Suprapubic skin (tissue), 4 donors: Measurements from ENCODE around the gene NBPF4.
"Not testable (repeated sequence)": the region's sequence is repeated elsewhere in the genome, so short reads cannot be mapped to it uniquely, and the experiment has no call there.

Source experiments
- POLR2A ChIP-seq, 2 donors: fragments of 450-650 bp; IDR thresholded peaks; one replicate each; pipeline ENCODE4 v1.6.1; 2017; ENCODE audit warnings: antibody characterized with exemption in 2 of 2, mild to moderate bottlenecking in 2 of 2, moderate library complexity in 2 of 2
- POLR2AphosphoS5 ChIP-seq, 3 donors: sonication (generic); formaldehyde crosslinking; IDR thresholded peaks; one replicate each; pipeline ENCODE4 v1.6.1; 2017; ENCODE audit warnings: antibody characterized with exemption in 3 of 3
- TF ChIP-seq, protein P1 (sequence below), 2 donors: fragments of 200-600 bp in 1 of 2; fragments of 450-650 bp in 1 of 2; sonication (generic) in 1 of 2; IDR thresholded peaks; one replicate each; pipeline ENCODE4 v1.5.1; 2016 to 2019; ENCODE audit warnings: antibody characterized with exemption in 2 of 2, mild to moderate bottlenecking in 1 of 2, moderate library complexity in 1 of 2

DNA sequence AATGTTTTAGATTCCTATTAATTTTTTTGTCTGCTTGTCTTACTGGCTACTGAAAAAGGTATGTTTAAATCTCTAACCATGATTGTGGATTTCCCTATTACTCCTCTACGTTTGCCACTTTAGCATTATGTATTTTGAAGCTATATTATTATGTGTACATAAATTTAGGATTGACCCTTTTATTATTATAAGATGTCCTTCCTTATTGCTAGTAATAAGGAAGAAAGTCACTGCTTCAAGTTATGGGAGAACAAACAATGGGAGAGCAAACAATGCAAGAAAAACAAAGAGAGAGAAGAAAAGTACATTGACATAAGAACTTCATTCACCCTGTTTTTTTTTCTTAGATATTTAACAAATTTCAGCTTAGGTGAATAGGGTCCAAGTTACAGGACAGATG lies 23.2 kb upstream of the NBPF4 start:
- TF ChIP-seq, protein P1, sequence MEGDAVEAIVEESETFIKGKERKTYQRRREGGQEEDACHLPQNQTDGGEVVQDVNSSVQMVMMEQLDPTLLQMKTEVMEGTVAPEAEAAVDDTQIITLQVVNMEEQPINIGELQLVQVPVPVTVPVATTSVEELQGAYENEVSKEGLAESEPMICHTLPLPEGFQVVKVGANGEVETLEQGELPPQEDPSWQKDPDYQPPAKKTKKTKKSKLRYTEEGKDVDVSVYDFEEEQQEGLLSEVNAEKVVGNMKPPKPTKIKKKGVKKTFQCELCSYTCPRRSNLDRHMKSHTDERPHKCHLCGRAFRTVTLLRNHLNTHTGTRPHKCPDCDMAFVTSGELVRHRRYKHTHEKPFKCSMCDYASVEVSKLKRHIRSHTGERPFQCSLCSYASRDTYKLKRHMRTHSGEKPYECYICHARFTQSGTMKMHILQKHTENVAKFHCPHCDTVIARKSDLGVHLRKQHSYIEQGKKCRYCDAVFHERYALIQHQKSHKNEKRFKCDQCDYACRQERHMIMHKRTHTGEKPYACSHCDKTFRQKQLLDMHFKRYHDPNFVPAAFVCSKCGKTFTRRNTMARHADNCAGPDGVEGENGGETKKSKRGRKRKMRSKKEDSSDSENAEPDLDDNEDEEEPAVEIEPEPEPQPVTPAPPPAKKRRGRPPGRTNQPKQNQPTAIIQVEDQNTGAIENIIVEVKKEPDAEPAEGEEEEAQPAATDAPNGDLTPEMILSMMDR (IDR thresholded peaks at IDR 0.05), result not testable (repeated sequence)
- TF ChIP-seq POLR2AphosphoS5, POLR2A (IDR thresholded peaks at IDR 0.05): not testable (repeated sequence)
